Peyer's patch (tissue), 4 donors: ENCODE data around the gene GOLGA7B.

Source experiments
- POLR2A ChIP-seq, 2 donors: fragments of 450-650 bp; IDR thresholded peaks; one replicate each; pipeline ENCODE4 v1.5.1; 2017; ENCODE audit warnings: antibody characterized with exemption in 2 of 2, mild to moderate bottlenecking in 2 of 2, moderate library complexity in 2 of 2
- TF ChIP-seq, protein P1 (sequence below), 6 experiments: fragments of 450-650 bp in 4 of 6; fragments of 200-600 bp in 2 of 6; sonication (generic) in 1 of 6; IDR thresholded peaks; one replicate each; pipeline ENCODE4 v1.5.1; 2017 to 2019; ENCODE audit warnings: antibody characterized with exemption in 6 of 6, mild to moderate bottlenecking in 3 of 6, moderate library complexity in 1 of 6

GRCh38 chr10:97903128-97904017, 53.7 kb downstream of the GOLGA7B start:
- TF ChIP-seq, protein P1, sequence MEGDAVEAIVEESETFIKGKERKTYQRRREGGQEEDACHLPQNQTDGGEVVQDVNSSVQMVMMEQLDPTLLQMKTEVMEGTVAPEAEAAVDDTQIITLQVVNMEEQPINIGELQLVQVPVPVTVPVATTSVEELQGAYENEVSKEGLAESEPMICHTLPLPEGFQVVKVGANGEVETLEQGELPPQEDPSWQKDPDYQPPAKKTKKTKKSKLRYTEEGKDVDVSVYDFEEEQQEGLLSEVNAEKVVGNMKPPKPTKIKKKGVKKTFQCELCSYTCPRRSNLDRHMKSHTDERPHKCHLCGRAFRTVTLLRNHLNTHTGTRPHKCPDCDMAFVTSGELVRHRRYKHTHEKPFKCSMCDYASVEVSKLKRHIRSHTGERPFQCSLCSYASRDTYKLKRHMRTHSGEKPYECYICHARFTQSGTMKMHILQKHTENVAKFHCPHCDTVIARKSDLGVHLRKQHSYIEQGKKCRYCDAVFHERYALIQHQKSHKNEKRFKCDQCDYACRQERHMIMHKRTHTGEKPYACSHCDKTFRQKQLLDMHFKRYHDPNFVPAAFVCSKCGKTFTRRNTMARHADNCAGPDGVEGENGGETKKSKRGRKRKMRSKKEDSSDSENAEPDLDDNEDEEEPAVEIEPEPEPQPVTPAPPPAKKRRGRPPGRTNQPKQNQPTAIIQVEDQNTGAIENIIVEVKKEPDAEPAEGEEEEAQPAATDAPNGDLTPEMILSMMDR (IDR thresholded peaks at IDR 0.05), result no peak
- no peak for TF ChIP-seq POLR2A (IDR thresholded peaks at IDR 0.05)
